ENCODE results near the gene VIPAS39.

The VIPAS39 gene

GRCh38 chr14:77475432-77476115 is 18.2 kb upstream of the VIPAS39 start:
- Histone ChIP-seq H3K4me3 (ENCODE audit: insufficient read depth, low read length, poor library complexity, severe bottlenecking) (no peak overlapping the region), H4K20me1 (ENCODE audit: low read depth, low read length) (no peaks in the 10 kb centered on the region), H3K9me2 (replicated peaks; ENCODE audit: insufficient read depth, low read length) (no peaks in the 10 kb centered on the region), H3K9me3 (ENCODE audit: insufficient read depth, low read length) (no peaks in the 10 kb centered on the region), H3K27me3 (ENCODE audit: low read length) (no peaks in the 10 kb centered on the region), H3K79me2 (ENCODE audit: insufficient read depth, low read length) (no peaks in the 10 kb centered on the region), H3K4me2 (ENCODE audit: low read depth, low read length, poor library complexity, severe bottlenecking) (no peak overlapping the region), H3K27ac (ENCODE audit: low read depth, low read length) (no peak overlapping the region), H3K9ac (ENCODE audit: low read length) (no peak overlapping the region), H2AFZ (ENCODE audit: low read depth, low read length, severe bottlenecking) (no peak overlapping the region), H3F3A (ENCODE audit: insufficient read depth) (peaks cover under 1% of the 10 kb centered on the region; the same call in 1 of the 2 replicates), H3K36me3 (ENCODE audit: low read length) (no peaks in the 10 kb centered on the region)
- TF ChIP-seq CTCF (IDR thresholded peaks at IDR 0.05; ENCODE audit: insufficient read depth, low read length, poor library complexity, severe bottlenecking) = no peak
- no peak for TF ChIP-seq EZH2phosphoT487 (conservative IDR thresholded peaks at IDR 0.05; ENCODE audit: low read length)

- no peak overlapping the region for H3K27ac ChIP-seq (ENCODE audit: low read depth, low read length)
- H3K9ac ChIP-seq (ENCODE audit: low read length) = no peak overlapping the region
- H4K20me1 ChIP-seq (ENCODE audit: low read depth, low read length) = no peaks in the 10 kb centered on the region
- H3K27me3 ChIP-seq (ENCODE audit: low read length) = no peaks in the 10 kb centered on the region
- H3K9me2 ChIP-seq (replicated peaks; ENCODE audit: insufficient read depth, low read length) = no peaks in the 10 kb centered on the region
- H3K4me2 ChIP-seq (ENCODE audit: low read depth, low read length, poor library complexity, severe bottlenecking) = no peak overlapping the region
- no peaks in the 10 kb centered on the region for H3K79me2 ChIP-seq (ENCODE audit: insufficient read depth, low read length)
- peaks cover 5% of the 10 kb centered on the region; the same call in 1 of the 2 replicates for H3F3A ChIP-seq (ENCODE audit: insufficient read depth)
- H2AFZ ChIP-seq (ENCODE audit: low read depth, low read length, severe bottlenecking) = no peak overlapping the region
- H3K9me3 ChIP-seq (ENCODE audit: insufficient read depth, low read length) = no peaks in the 10 kb centered on the region
- no peak overlapping the region for H3K4me3 ChIP-seq (ENCODE audit: insufficient read depth, low read length, poor library complexity, severe bottlenecking)
- TF ChIP-seq EZH2phosphoT487 (conservative IDR thresholded peaks at IDR 0.05; ENCODE audit: low read length) (no peak), CTCF (IDR thresholded peaks at IDR 0.05; ENCODE audit: insufficient read depth, low read length, poor library complexity, severe bottlenecking) (no peak)
- H3K36me3 ChIP-seq (ENCODE audit: low read length) = no peaks in the 10 kb centered on the region
Observed at GRCh38 chr14:77474479-77475177, 17.2 kb upstream of the VIPAS39 start.

DNA sequence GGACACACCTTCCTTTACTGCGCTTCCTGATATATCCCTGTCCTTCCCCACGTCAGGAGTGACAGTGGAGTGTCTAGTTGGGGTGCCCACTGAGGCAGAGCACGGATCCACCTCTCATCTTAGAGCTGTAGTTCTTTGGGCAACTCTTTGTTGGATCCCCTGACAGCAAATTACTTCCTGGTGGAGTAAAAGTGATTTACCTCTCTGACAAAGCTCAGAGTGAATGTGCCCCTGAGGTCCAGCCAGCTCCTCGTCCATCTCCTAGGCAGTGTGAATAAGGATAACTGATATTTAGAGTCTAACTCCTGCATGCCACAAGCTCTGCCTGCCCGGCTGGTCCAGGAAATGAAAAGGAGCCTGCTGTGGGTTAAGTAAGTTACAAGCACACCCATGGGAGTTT is 16.5 kb upstream of the VIPAS39 start:
- H3K9me3 ChIP-seq (ENCODE audit: insufficient read depth, low read length) = no peaks in the 10 kb centered on the region
- peaks cover 12% of the 10 kb centered on the region for H3F3A ChIP-seq (ENCODE audit: insufficient read depth)
- H3K36me3 ChIP-seq (ENCODE audit: low read length) = no peaks in the 10 kb centered on the region
- no peak overlapping the region for H3K27ac ChIP-seq (ENCODE audit: low read depth, low read length)
- H3K9me2 ChIP-seq (replicated peaks; ENCODE audit: insufficient read depth, low read length) = no peaks in the 10 kb centered on the region
- no peak for TF ChIP-seq CTCF (IDR thresholded peaks at IDR 0.05; ENCODE audit: insufficient read depth, low read length, poor library complexity, severe bottlenecking)
- H3K4me2 ChIP-seq (ENCODE audit: low read depth, low read length, poor library complexity, severe bottlenecking) = no peak overlapping the region
- no peak overlapping the region for H3K9ac ChIP-seq (ENCODE audit: low read length)
- no peaks in the 10 kb centered on the region for H3K27me3 ChIP-seq (ENCODE audit: low read length)
- no peaks in the 10 kb centered on the region for H4K20me1 ChIP-seq (ENCODE audit: low read depth, low read length)
- H2AFZ ChIP-seq (ENCODE audit: low read depth, low read length, severe bottlenecking) = no peak overlapping the region
- no peaks in the 10 kb centered on the region for H3K79me2 ChIP-seq (ENCODE audit: insufficient read depth, low read length)
- H3K4me3 ChIP-seq (ENCODE audit: insufficient read depth, low read length, poor library complexity, severe bottlenecking) = no peak overlapping the region

Data from SU-DHL-6 (cell line).